ENCODE measurements around the gene SMARCD2.
"Not testable (repeated sequence)": the region's sequence is repeated elsewhere in the genome, so short reads cannot be mapped to it uniquely, and the experiment has no call there.

The SMARCD2 gene

GRCh38 chr17:63796375-63796774, 46.1 kb downstream of the SMARCD2 start:
- DNase-seq: not testable (repeated sequence)

GRCh38 chr17:63792055-63792729, 50.3 kb downstream of the SMARCD2 start:
- DNase-seq: no peak

GRCh38 chr17:63790057-63790456, 52.4 kb downstream of the SMARCD2 start:
- no peak for DNase-seq

GRCh38 chr17:63786971-63787711, 55.3 kb downstream of the SMARCD2 start:
- no peak for DNase-seq

GRCh38 chr17:63786117-63786516, 56.4 kb downstream of the SMARCD2 start:
- DNase-seq: no peak

GRCh38 chr17:63785556-63785955, 56.9 kb downstream of the SMARCD2 start:
- DNase-seq: peak; percentile 46

- no peak for DNase-seq
Observed at GRCh38 chr17:63783522-63783921, 59.0 kb downstream of the SMARCD2 start.

All from fibroblast of upper back skin (primary cell).